NCI-H1436 treated with DMSO at 0.1 percent for 48 hours (cell line): ENCODE results near the gene SLC44A5.
"Not testable (repeated sequence)": the region's sequence is repeated elsewhere in the genome, so short reads cannot be mapped to it uniquely, and the experiment has no call there.

ENCODE experiments used
- DNase-seq: peaks from one replicate; lab custom pipeline; 2025; lab: John Stamatoyannopoulos, UW

The SLC44A5 gene

GRCh38 chr1:75449998-75450397 lies 160.9 kb downstream of the SLC44A5 start:
- DNase-seq: no peak

GRCh38 chr1:75444220-75444619 lies 166.7 kb downstream of the SLC44A5 start:
- DNase-seq: no peak

- DNase-seq: no peak
These were observed 170.6 kb downstream of the SLC44A5 start for GRCh38 chr1:75440274-75440673.

GRCh38 chr1:75438355-75438754 lies 172.6 kb downstream of the SLC44A5 start:
- DNase-seq: no peak

- no peak for DNase-seq
These were observed 179.1 kb downstream of the SLC44A5 start for GRCh38 chr1:75431843-75432242.

GRCh38 chr1:75430526-75430925 lies 180.4 kb downstream of the SLC44A5 start:
- no peak for DNase-seq

GRCh38 chr1:75426688-75427087 lies 184.2 kb downstream of the SLC44A5 start:
- no peak for DNase-seq

GRCh38 chr1:75425001-75425650 lies 185.8 kb downstream of the SLC44A5 start:
- no peak for DNase-seq

- peak; percentile 36 for DNase-seq
These were observed 187.3 kb downstream of the SLC44A5 start for GRCh38 chr1:75423616-75424015.

GRCh38 chr1:75423136-75423535 lies 187.8 kb downstream of the SLC44A5 start:
- DNase-seq: no peak

GRCh38 chr1:75421371-75421770 lies 189.5 kb downstream of the SLC44A5 start:
- DNase-seq: no peak

- DNase-seq: no peak
These were observed 195.7 kb downstream of the SLC44A5 start for GRCh38 chr1:75415187-75415586.

- DNase-seq: no peak
These were observed 198.3 kb downstream of the SLC44A5 start for GRCh38 chr1:75412616-75413015.

GRCh38 chr1:75404681-75405080 lies 206.2 kb downstream of the SLC44A5 start:
- DNase-seq: not testable (repeated sequence)

GRCh38 chr1:75403147-75403646 lies 207.7 kb downstream of the SLC44A5 start:
- not testable (repeated sequence) for DNase-seq

GRCh38 chr1:75400716-75401115 lies 210.2 kb downstream of the SLC44A5 start:
- DNase-seq: no peak

- no peak for DNase-seq
These were observed 214.2 kb downstream of the SLC44A5 start for GRCh38 chr1:75396745-75397144.

GRCh38 chr1:75396260-75396659 lies 214.7 kb downstream of the SLC44A5 start:
- DNase-seq: no peak

- no peak for DNase-seq
These were observed 216.4 kb downstream of the SLC44A5 start for GRCh38 chr1:75394386-75395139.

- DNase-seq: no peak
These were observed 218.6 kb downstream of the SLC44A5 start for GRCh38 chr1:75392278-75392677.

GRCh38 chr1:75375476-75376447 lies 235.2 kb downstream of the SLC44A5 start:
- DNase-seq: not testable (repeated sequence)

GRCh38 chr1:75373542-75374159 lies 237.3 kb downstream of the SLC44A5 start:
- no peak for DNase-seq
